ENCODE measurements around the gene DTX3. TPM values are rescaled to one million over a fixed set of nuclear protein-coding genes. Genes with fewer than 3 reads are reported as not detected.

The DTX3 gene
- total and polyA plus RNA-seq, 2 experiments from 2014 or later, result 22.8 to 46.6 TPM

GRCh38 chr12:57638096-57638495 lies 33.5 kb downstream of the DTX3 start:
- H3K36me3 ChIP-seq (ENCODE audit: insufficient read depth), result no peaks in the 10 kb centered on the region
- H3K79me2 ChIP-seq (replicated peaks; ENCODE audit: insufficient read depth), result no peaks in the 10 kb centered on the region
- TF ChIP-seq NANOG (IDR thresholded peaks at IDR 0.05; ENCODE audit: borderline replicate concordance), result no peak
- TF ChIP-seq ZNF462 (CRISPR knock-in tag; IDR thresholded peaks at IDR 0.05), result no peak
- TF ChIP-seq ZNF114 (CRISPR knock-in tag; IDR thresholded peaks at IDR 0.05), result no peak
- TF ChIP-seq ETS1 (IDR thresholded peaks at IDR 0.05), result no peak
- TF ChIP-seq EZH2phosphoT487 (IDR thresholded peaks at IDR 0.05; ENCODE audit: unreplicated experiment), result no peak
- TF ChIP-seq CREB1 (CRISPR knock-in tag; IDR thresholded peaks at IDR 0.05; ENCODE audit: low read depth), result no peak
- no peak for TF ChIP-seq ZNF331 (CRISPR knock-in tag; IDR thresholded peaks at IDR 0.05; ENCODE audit: low read depth)
- no peak for TF ChIP-seq EZH2 (IDR thresholded peaks at IDR 0.05; ENCODE audit: low read depth, unreplicated experiment)
- no peak for TF ChIP-seq STAT1 (IDR thresholded peaks at IDR 0.05; ENCODE audit: unreplicated experiment)
- no peak for TF ChIP-seq JUNB (IDR thresholded peaks at IDR 0.05; ENCODE audit: unreplicated experiment)
- TF ChIP-seq, protein P1, sequence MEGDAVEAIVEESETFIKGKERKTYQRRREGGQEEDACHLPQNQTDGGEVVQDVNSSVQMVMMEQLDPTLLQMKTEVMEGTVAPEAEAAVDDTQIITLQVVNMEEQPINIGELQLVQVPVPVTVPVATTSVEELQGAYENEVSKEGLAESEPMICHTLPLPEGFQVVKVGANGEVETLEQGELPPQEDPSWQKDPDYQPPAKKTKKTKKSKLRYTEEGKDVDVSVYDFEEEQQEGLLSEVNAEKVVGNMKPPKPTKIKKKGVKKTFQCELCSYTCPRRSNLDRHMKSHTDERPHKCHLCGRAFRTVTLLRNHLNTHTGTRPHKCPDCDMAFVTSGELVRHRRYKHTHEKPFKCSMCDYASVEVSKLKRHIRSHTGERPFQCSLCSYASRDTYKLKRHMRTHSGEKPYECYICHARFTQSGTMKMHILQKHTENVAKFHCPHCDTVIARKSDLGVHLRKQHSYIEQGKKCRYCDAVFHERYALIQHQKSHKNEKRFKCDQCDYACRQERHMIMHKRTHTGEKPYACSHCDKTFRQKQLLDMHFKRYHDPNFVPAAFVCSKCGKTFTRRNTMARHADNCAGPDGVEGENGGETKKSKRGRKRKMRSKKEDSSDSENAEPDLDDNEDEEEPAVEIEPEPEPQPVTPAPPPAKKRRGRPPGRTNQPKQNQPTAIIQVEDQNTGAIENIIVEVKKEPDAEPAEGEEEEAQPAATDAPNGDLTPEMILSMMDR (conservative IDR thresholded peaks at IDR 0.05; ENCODE audit: low read depth in 2 of 2), result no peak
- peaks cover 24% of the 10 kb centered on the region for H3K4me1 ChIP-seq (ENCODE audit: insufficient read depth)
- no peaks in the 10 kb centered on the region for H4K20me1 ChIP-seq (replicated peaks; ENCODE audit: insufficient read depth)
- no peak for ATAC-seq
- H3K4me2 ChIP-seq, result no peak overlapping the region
- DNase-seq (ENCODE audit: low spot score), result no peak
- H3K27ac Mint-ChIP-seq, result no peak overlapping the region
- peaks cover 21% of the 10 kb centered on the region for H3K27me3 Mint-ChIP-seq (ENCODE audit: insufficient read depth, low read depth, poor library complexity)
- H3F3A ChIP-seq (replicated peaks; ENCODE audit: low read depth), result no peaks in the 10 kb centered on the region
- H2AFZ ChIP-seq, result peak overlapping the region; percentile 59; the same call in 1 of the 2 replicates
- peaks cover 13% of the 10 kb centered on the region for H3K4me1 Mint-ChIP-seq
- no peaks in the 10 kb centered on the region; the same call in 2 of the 3 replicates for H3K36me3 Mint-ChIP-seq (ENCODE audit: low read depth)
- no peak overlapping the region for H3K4me3 ChIP-seq
- H3K4me3 Mint-ChIP-seq, result no peak overlapping the region
- H3K9me3 Mint-ChIP-seq, result peaks cover 12% of the 10 kb centered on the region; the same call in 2 of the 3 replicates
- no peak overlapping the region for H3K27ac ChIP-seq (ENCODE audit: low read depth)
- peaks cover 33% of the 10 kb centered on the region for H3K27me3 ChIP-seq (ENCODE audit: insufficient read depth)
- no peaks in the 10 kb centered on the region for H3K9me2 ChIP-seq (ENCODE audit: insufficient read depth)

Measured in GM23338 (cell line).